GM18526 (cell line): ENCODE measurements around the gene NOL4.

ENCODE experiments used
- POLR2A ChIP-seq: IDR thresholded peaks from 3 replicates; pipeline ENCODE4 v1.6.1; 2011; ENCODE audit not compliant: insufficient read length; ENCODE audit errors: extremely low read depth

Gene NOL4

DNA sequence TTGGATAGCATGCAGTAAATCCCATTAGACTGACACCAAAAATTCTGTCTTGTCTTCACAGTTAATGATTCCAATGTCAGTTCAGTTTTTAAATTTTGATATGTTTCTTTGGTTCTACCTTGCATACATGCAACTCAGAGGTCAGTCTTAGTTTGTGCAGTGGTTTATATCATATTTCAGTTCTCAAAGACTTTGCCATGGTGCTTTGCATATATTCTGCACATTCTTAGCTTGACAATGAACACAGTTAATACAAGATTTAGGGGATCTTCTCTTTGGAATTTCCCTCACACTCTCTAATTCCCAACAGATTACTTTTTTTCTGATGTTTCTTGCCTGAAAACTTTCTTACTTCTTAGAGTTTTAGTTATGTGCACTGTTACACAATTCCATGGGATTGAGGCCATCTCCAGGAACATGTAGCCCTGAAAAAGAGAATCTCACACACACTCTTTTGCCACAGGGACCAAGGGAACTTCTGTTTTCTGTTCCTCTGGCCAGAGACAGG, 17.3 kb downstream of the NOL4 start:
- TF ChIP-seq POLR2A: no peak

DNA sequence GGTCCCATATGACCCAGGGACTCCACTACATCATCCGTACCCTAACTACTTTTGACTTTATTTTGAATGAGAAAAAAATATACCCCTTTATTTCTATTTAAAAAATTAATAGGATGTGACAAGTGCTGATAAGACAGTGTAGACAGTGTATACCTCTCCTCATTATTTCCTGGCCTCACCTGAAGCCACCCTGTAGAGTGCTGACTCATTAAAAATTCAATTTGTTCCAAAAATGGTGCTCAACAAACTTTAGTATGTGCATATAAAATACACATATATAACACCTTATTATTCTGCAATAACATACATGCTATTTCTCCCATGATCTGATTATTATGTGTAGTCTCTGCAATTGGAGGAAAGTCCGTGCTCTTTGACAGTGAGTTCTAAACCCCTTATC, 20.8 kb downstream of the NOL4 start:
- no peak for TF ChIP-seq POLR2A

DNA sequence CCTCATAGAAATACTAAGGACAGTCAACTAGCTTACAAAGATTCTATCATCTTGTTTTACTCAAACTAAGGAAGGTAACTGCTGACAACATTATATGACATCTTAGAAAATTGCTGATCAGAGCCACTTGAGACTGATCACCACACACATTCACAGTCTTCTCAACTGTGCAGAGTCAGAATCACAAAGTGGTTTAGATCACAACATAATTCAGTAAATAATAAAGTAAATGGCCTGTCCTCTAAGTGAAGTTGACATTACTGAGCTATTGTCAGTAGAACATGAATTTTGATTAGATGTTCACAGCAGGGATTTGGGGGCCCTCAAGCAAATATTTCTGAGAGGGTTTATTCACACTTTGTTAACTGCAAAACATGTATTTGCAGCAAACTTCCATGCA, 28.5 kb downstream of the NOL4 start:
- no peak for TF ChIP-seq POLR2A

DNA sequence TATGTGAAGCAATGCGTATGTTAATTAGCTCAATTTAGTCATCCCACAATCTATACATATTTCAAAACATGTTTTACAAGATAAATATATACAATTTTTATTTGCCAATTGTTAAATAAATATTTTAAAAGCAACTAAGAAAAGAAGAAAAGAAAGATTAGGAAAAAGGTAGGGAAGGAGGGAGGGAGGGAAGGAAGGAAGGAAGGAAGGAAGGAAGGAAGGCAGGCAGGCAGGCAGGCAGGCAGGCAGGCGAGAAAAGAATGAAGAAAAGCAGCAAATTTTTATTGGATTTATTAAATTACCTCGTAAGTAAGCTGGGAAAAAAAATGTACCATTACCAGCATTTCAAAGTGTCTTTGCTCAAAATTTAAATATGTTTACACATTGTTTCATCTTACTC, 30.5 kb downstream of the NOL4 start:
- TF ChIP-seq POLR2A: no peak

DNA sequence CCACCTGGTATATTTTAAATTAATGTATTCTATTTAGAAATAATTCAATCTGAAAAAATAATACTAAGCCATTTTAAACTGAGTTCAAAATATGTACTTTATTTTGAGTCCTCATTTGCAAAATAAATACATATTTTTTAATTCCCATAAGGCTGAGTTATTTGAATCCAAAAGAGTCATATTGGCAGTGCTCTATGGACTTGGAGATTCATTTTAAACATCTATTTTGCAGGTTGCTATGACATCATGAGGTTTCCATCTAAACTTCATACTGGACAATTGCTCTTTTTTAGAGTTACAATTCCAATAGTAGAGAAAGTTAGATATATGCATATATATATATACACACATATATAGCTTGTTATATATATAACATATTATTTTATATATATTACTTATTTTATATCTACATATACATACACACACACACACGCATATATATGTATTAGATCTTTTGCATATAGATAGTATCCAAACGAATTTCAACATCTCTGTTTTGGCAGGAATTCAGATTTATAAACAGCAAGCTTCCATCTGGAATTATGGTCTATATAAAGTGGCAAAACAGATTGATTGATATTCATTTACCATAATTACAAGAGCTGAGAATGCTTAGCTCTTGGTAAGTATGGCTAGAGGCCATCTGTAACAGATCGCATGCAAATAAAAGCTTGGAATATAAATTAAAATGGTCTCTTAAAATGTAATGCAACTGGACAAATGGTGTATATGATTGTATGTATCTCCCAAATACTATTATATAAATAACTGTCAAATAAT, 34.9 kb downstream of the NOL4 start:
- no peak for TF ChIP-seq POLR2A
